GM13977 (cell line): ENCODE results near the gene CA4.
A peak's percentile ranks its signal among the peaks of the same experiment; 100 is the strongest.

ENCODE experiments used
- DNase-seq: peaks from one replicate; pipeline ENCODE4 v3.0.0; 2012; ENCODE audit warnings: low spot score
- CTCF ChIP-seq: IDR thresholded peaks from 2 replicates; pipeline ENCODE4 v1.5.1; 2012; ENCODE audit warnings: mild to moderate bottlenecking, control low read depth; ENCODE audit not compliant: insufficient read depth; ENCODE audit errors: extremely low read depth, missing control alignments
- in situ Hi-C: fragments of 300-500 bp; cut with MboI; formaldehyde crosslinking; loops from one replicate; pipeline ENCODE4 v1.12.0; 2022; ENCODE audit warnings: low sequenced_read_pairs, low pct_unique_long_range_greater_than_20kb, mixed read lengths, inconsistent platforms; ENCODE audit not compliant: unreplicated experiment

Gene CA4

GRCh38 chr17:60158751-60159478 lies 9.1 kb downstream of the CA4 start:
- DNase-seq = peak; percentile 17

GRCh38 chr17:60159479-60159866 lies 9.7 kb downstream of the CA4 start:
- in situ Hi-C loops = no loop called here
- peak; percentile 14 for DNase-seq
- TF ChIP-seq CTCF = no peak

More at GRCh38 chr17:60158751-60159478, 9.1 kb downstream of the CA4 start:
- in situ Hi-C loops = no loop called here
- TF ChIP-seq CTCF = no peak

GRCh38 chr17:60160829-60161501 lies 11.2 kb downstream of the CA4 start:
- no peak for TF ChIP-seq CTCF
- peak; percentile 62 for DNase-seq
- in situ Hi-C loops = no loop called here

- peak; percentile 22 for DNase-seq
- no peak for TF ChIP-seq CTCF
- in situ Hi-C loops = no loop called here
Observed at GRCh38 chr17:60161598-60162330, 12.0 kb downstream of the CA4 start.

- peak; percentile 18 for TF ChIP-seq CTCF
- no peak for DNase-seq
Observed at GRCh38 chr17:60163108-60163784, 13.5 kb downstream of the CA4 start.

GRCh38 chr17:60164164-60164563 lies 14.4 kb downstream of the CA4 start:
- no peak for TF ChIP-seq CTCF
- DNase-seq = no peak
- in situ Hi-C loops = no loop called here

More at GRCh38 chr17:60163108-60163784, 13.5 kb downstream of the CA4 start:
- in situ Hi-C loops = no loop called here
